BLaER1 (cell line): ENCODE results near the gene BTAF1.

ENCODE experiments used
- H3K27ac ChIP-seq: shearing (Covaris generic); formaldehyde crosslinking; 2 replicates; pipeline ENCODE4 v1.8.1; 2022
- H3K27me3 ChIP-seq: shearing (Covaris generic); formaldehyde crosslinking; 2 replicates; pipeline ENCODE4 v1.8.1; 2022
- H3K36me3 ChIP-seq: shearing (Covaris generic); formaldehyde crosslinking; 2 replicates; pipeline ENCODE4 v1.8.1; 2022
- H3K4me1 ChIP-seq: shearing (Covaris generic); formaldehyde crosslinking; 2 replicates; pipeline ENCODE4 v1.8.1; 2022
- H3K4me2 ChIP-seq: shearing (Covaris generic); formaldehyde crosslinking; 2 replicates; pipeline ENCODE4 v1.8.1; 2022
- H3K4me3 ChIP-seq: shearing (Covaris generic); formaldehyde crosslinking; 2 replicates; pipeline ENCODE4 v1.8.1; 2022
- H3K9ac ChIP-seq: shearing (Covaris generic); formaldehyde crosslinking; 2 replicates; pipeline ENCODE4 v1.8.1; 2022
- H3K9me3 ChIP-seq: shearing (Covaris generic); formaldehyde crosslinking; 2 replicates; pipeline ENCODE4 v1.8.1; 2022
- H4K20me1 ChIP-seq: shearing (Covaris generic); formaldehyde crosslinking; 2 replicates; pipeline ENCODE4 v1.8.1; 2022
- Cebpa-rat ChIP-seq: shearing (Covaris generic); IDR thresholded peaks from 2 replicates; pipeline ENCODE4 v1.8.1; 2022

BTAF1 gene

DNA sequence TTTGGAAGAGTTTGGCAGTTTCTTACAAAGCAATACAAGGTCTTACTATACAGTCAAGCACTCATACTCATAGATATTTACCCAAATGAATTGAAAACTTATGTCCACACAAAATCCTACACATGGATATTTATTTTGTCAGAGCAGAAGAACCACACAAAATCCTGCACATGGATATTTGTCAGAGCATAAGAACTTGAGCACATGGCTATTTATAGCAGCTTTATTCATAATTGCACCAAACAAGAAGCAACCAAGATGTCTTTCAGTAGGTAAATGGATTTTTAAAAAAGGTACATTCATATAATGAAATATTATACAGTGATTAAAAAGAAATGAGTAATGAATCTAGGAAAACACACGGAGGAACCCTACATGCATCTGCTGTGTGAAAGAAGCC lies 115.4 kb downstream of the BTAF1 start:
- no peaks in the 10 kb centered on the region for H3K27me3 ChIP-seq
- H3K4me3 ChIP-seq = no peak overlapping the region
- no peak overlapping the region for H3K27ac ChIP-seq
- H3K36me3 ChIP-seq = peaks cover 26% of the 10 kb centered on the region
- no peak overlapping the region for H3K9ac ChIP-seq
- H3K4me2 ChIP-seq = no peak overlapping the region
- 0 out of 2 replicates have a peak, but pooled peaks cover 4% of the 10 kb centered on the region for H3K9me3 ChIP-seq
- TF ChIP-seq Cebpa-rat = no peak
- H3K4me1 ChIP-seq = 0 out of 2 replicates have a peak, but pooled peaks cover 11% of the 10 kb centered on the region
- no peaks in the 10 kb centered on the region for H4K20me1 ChIP-seq

DNA sequence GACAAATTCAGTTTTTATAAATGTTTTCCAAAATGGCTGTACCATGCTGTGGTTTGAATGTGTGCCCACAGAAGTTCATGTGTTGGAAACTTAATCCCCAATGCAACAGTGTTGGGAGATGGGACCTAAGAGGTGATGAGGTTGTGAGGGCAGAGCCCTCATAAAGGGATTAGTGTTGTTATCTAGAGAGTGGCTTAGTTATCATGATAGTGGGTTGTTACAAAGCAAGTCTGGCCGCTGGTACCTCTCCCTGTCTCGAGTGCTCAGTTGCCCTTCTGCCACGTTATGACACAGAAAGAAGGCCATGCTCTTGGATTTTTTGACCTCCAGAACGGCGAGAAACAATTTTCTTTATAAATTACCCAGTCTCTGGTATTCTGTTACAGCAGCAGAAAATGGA lies 119.0 kb downstream of the BTAF1 start:
- H3K4me1 ChIP-seq = peaks cover 13% of the 10 kb centered on the region
- H3K4me3 ChIP-seq = no peak overlapping the region
- H3K27ac ChIP-seq = no peak overlapping the region
- no peak for TF ChIP-seq Cebpa-rat
- H3K9ac ChIP-seq = no peak overlapping the region
- peaks cover 2% of the 10 kb centered on the region; the same call in 1 of the 2 replicates for H3K36me3 ChIP-seq
- H4K20me1 ChIP-seq = no peaks in the 10 kb centered on the region
- no peaks in the 10 kb centered on the region for H3K27me3 ChIP-seq
- H3K9me3 ChIP-seq = no peaks in the 10 kb centered on the region
- no peak overlapping the region for H3K4me2 ChIP-seq

DNA sequence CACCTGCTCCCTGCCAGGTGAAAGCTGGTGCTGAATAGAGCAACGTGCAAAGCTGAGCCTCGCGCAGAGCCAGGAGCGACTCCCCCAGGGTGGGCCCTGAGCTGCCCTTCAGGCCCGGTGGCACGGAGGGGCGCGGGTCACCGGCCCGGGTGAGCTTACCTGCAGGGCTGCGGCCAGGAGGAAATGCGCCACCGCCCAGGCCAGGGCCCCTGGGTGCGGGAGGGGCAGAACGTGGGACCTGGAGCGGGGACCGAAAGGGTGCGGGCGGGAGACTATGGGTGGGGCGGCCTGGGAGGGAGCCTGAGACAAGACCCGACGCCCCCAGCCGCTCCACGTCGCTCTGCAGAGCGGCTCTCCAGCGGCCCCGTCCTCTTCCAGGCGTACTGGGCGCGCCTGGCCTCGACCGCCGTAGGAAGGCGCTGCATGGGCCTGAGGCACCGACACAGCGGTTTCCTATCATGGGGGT lies 122.1 kb downstream of the BTAF1 start:
- Histone ChIP-seq H3K9ac (no peak overlapping the region), H3K27ac (no peak overlapping the region), H3K4me2 (no peak overlapping the region), H3K36me3 (no peaks in the 10 kb centered on the region), H3K27me3 (no peaks in the 10 kb centered on the region), H3K4me3 (no peak overlapping the region), H3K9me3 (no peaks in the 10 kb centered on the region), H4K20me1 (no peaks in the 10 kb centered on the region), H3K4me1 (peaks cover 12% of the 10 kb centered on the region)
- no peak for TF ChIP-seq Cebpa-rat

DNA sequence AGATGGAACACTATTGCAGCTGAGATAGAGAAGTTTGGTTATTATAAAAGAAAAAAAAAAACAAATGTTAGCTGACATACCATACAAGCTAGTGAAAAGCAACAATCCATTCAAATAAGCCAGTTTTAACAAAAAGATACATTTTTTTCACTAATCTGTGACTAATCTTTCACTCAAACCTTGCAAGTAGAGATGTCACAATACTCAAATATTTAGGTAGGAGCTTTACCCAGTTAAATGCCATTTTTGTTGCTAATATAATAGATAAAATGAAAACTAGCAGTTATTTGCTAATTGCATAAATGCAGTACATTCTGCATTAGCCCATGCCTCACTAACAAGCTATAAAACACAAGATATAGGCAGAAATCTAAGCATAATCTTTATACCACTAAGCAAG lies 123.6 kb downstream of the BTAF1 start:
- TF ChIP-seq Cebpa-rat = no peak
- Histone ChIP-seq H3K9ac (no peak overlapping the region), H3K4me2 (no peak overlapping the region), H3K4me1 (peaks cover 12% of the 10 kb centered on the region), H3K9me3 (no peaks in the 10 kb centered on the region), H3K27me3 (no peaks in the 10 kb centered on the region), H3K36me3 (peaks cover 5% of the 10 kb centered on the region; the same call in 1 of the 2 replicates), H3K4me3 (no peak overlapping the region), H3K27ac (no peak overlapping the region), H4K20me1 (no peaks in the 10 kb centered on the region)

DNA sequence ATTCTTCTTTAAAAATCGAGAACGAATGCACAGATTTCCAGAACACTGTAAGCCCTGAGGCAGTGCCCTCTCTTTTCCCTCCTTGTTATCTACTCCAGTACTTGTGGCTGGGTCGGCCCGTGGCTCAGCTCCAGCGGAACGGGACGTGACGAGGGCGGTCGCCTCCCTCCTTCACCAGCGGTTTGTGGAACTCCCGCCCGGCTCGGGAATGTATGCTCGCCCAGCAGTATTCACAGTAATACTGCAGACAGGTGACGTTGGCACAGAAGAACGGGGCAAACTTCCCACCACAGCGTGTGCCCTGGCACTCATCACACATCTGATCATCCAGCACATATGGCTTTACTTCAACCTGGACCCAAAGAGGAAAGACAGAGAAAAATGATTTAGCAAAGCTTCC lies 128.5 kb downstream of the BTAF1 start:
- Histone ChIP-seq H4K20me1 (no peaks in the 10 kb centered on the region), H3K4me3 (no peak overlapping the region), H3K9me3 (no peaks in the 10 kb centered on the region), H3K27ac (no peak overlapping the region), H3K4me1 (peaks cover 12% of the 10 kb centered on the region), H3K36me3 (peaks cover 17% of the 10 kb centered on the region; the same call in 1 of the 2 replicates), H3K4me2 (no peak overlapping the region), H3K9ac (no peak overlapping the region), H3K27me3 (no peaks in the 10 kb centered on the region)
- TF ChIP-seq Cebpa-rat = no peak

DNA sequence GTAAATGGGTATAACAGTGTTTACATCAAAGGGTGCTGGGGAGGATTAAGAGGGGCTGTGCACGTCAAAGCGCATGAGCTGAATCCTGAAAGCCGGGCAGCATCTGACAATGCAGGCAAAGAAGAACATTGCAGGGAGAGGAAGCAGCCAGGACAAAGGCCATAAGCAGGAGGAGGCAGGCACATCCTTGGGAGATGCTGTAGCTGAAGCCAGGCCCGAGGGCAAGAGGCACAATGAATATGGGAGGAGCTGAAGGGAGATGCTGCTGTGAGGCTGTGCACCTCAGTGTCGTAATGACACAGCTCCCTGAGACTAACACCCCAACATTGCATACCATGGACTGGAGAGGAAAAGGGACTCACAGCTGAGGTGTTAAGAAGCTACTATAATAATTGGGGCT lies 129.2 kb downstream of the BTAF1 start:
- peaks cover 17% of the 10 kb centered on the region; the same call in 1 of the 2 replicates for H3K36me3 ChIP-seq
- no peak overlapping the region for H3K4me2 ChIP-seq
- no peaks in the 10 kb centered on the region for H4K20me1 ChIP-seq
- H3K4me1 ChIP-seq = peaks cover 8% of the 10 kb centered on the region
- no peaks in the 10 kb centered on the region for H3K27me3 ChIP-seq
- H3K4me3 ChIP-seq = no peak overlapping the region
- H3K27ac ChIP-seq = no peak overlapping the region
- H3K9ac ChIP-seq = no peak overlapping the region
- no peak for TF ChIP-seq Cebpa-rat
- no peaks in the 10 kb centered on the region for H3K9me3 ChIP-seq

DNA sequence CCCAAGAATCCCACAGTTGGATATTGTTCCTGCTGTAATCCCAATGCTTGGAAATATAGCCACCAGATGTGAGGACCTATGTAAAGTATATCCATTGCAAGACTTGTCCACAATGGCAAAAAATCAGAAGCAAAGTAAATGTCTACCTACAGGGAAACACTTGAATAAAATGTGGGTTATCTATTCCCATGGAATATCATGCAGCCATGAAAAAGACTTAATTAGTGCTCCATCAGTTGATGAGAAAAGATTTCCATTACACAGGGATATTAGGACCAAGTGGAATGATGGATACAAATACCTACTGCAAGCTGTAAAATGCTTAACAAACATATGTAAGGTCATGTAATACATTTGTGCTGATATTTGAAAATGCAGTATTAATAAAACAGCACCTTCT lies 131.2 kb downstream of the BTAF1 start:
- Histone ChIP-seq H3K4me3 (no peak overlapping the region), H3K36me3 (peaks cover 17% of the 10 kb centered on the region; the same call in 1 of the 2 replicates), H3K4me2 (no peak overlapping the region), H3K27ac (no peak overlapping the region), H3K9ac (no peak overlapping the region), H3K27me3 (no peaks in the 10 kb centered on the region), H3K9me3 (no peaks in the 10 kb centered on the region), H4K20me1 (no peaks in the 10 kb centered on the region), H3K4me1 (no peaks in the 10 kb centered on the region)
- TF ChIP-seq Cebpa-rat = no peak

DNA sequence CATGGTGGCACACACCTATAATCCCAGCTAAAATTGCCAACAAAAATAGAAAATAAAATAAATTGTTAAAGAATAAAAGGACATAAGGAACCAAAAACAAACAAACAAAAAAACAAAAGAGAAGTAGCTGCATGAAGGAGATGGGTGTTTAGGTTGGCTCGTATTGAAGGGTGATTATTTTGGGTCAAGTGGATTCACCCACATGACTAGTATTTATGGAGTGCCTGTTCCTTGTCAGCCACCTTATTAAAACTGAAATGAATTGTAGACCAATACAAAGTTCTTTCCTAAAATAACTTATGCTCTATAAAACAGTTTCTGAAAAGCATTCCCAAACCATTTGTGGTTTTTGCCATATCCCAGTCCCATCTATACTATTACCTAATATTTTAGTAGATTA lies 138.7 kb downstream of the BTAF1 start:
- no peaks in the 10 kb centered on the region for H3K4me1 ChIP-seq
- H3K9me3 ChIP-seq = no peaks in the 10 kb centered on the region
- H3K4me3 ChIP-seq = no peak overlapping the region
- no peaks in the 10 kb centered on the region for H4K20me1 ChIP-seq
- H3K27me3 ChIP-seq = no peaks in the 10 kb centered on the region
- no peak overlapping the region for H3K4me2 ChIP-seq
- H3K27ac ChIP-seq = no peak overlapping the region
- H3K9ac ChIP-seq = no peak overlapping the region
- TF ChIP-seq Cebpa-rat = no peak
- H3K36me3 ChIP-seq = no peaks in the 10 kb centered on the region

DNA sequence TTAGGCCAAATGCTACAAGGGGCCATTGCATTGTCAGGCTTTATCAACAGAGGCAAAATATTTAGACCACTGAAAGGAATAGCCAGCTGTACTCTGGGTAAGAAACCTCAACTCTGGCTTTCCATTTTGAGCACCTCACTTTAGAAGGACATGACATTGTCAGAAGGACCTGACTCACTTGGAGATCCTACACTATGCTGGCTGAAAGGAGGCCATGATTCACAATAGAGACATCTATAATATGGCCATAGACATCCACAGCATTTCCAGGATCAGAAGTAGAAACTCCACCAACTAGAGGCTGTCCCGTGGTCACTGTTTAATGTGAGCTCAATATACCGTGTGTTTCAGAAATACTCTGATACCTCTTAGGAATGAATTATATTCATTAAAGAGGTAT lies 140.9 kb downstream of the BTAF1 start:
- H3K9me3 ChIP-seq = no peaks in the 10 kb centered on the region
- no peaks in the 10 kb centered on the region for H3K4me1 ChIP-seq
- no peak overlapping the region for H3K9ac ChIP-seq
- no peak overlapping the region for H3K4me3 ChIP-seq
- no peak overlapping the region for H3K27ac ChIP-seq
- no peaks in the 10 kb centered on the region for H3K27me3 ChIP-seq
- TF ChIP-seq Cebpa-rat = no peak
- H4K20me1 ChIP-seq = no peaks in the 10 kb centered on the region
- H3K4me2 ChIP-seq = no peak overlapping the region
- H3K36me3 ChIP-seq = no peaks in the 10 kb centered on the region

DNA sequence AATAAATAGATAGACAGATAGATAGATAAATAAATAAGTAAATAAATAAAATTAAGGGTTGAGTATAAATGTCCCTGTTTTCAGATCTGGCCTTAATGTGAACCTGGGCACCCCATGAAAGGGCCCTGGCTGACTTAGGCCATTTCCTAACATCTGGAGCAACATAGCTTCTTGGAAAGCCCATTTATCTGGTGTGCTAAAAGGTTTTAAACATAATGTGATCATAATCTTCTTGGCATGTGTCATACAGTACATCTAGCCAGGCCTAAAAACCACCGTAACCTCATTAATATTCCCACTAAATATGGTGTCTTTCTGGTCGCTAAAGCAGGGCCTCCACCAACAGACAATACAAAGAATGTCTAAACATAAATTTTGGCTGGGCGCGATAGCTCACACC lies 142.8 kb downstream of the BTAF1 start:
- Histone ChIP-seq H3K4me2 (no peak overlapping the region), H3K27me3 (no peaks in the 10 kb centered on the region), H3K4me1 (no peaks in the 10 kb centered on the region), H3K4me3 (no peak overlapping the region), H3K27ac (no peak overlapping the region), H3K9me3 (no peaks in the 10 kb centered on the region), H3K9ac (no peak overlapping the region), H3K36me3 (no peaks in the 10 kb centered on the region), H4K20me1 (no peaks in the 10 kb centered on the region)
- no peak for TF ChIP-seq Cebpa-rat

DNA sequence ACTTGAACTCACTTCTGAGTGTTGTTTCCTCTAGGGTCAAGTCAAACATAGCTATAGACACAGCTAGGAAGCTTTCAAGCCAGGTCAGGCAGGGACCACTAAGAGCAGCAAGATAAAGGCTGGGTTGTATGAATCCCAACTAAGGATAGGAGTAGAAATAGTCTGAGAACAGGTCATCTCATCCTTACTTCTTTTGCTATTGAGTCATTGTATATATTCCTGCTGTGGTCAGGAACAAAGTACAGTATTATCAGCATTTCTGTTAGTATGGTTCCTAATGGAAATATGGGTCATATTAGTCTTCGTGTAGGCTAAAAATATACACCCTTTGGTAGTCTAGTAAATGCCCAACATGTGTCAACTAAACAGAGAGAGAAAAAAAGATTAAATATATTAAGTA lies 145.3 kb downstream of the BTAF1 start:
- no peaks in the 10 kb centered on the region for H3K9me3 ChIP-seq
- H4K20me1 ChIP-seq = no peaks in the 10 kb centered on the region
- H3K27ac ChIP-seq = no peak overlapping the region
- TF ChIP-seq Cebpa-rat = no peak
- H3K9ac ChIP-seq = no peak overlapping the region
- H3K4me1 ChIP-seq = no peaks in the 10 kb centered on the region
- H3K36me3 ChIP-seq = no peaks in the 10 kb centered on the region
- H3K4me2 ChIP-seq = no peak overlapping the region
- no peak overlapping the region for H3K4me3 ChIP-seq
- H3K27me3 ChIP-seq = no peaks in the 10 kb centered on the region
